Neural crest cell (in vitro differentiated cells): ENCODE measurements around the gene RANBP9. TPM values are rescaled to one million over a fixed set of nuclear protein-coding genes. Genes with fewer than 3 reads are reported as not detected.
A peak's percentile ranks its signal among the peaks of the same experiment; 100 is the strongest.

Experiments used
- DNase-seq: peaks from one replicate; pipeline ENCODE4 v3.0.0; 2021; ENCODE audit warnings: low read depth, mixed read lengths, low spot score
- H3K27ac Mint-ChIP-seq: one replicate; pipeline ENCODE4 v1.8.0; 2021; ENCODE audit warnings: mild to moderate bottlenecking, mixed read lengths; ENCODE audit not compliant: unreplicated experiment
- H3K27me3 Mint-ChIP-seq: 2 replicates; pipeline ENCODE4 v1.8.0; 2021; ENCODE audit warnings: low read depth, mild to moderate bottlenecking, mixed read lengths
- H3K36me3 Mint-ChIP-seq: 2 replicates; pipeline ENCODE4 v1.8.0; 2021; ENCODE audit warnings: low read depth, mild to moderate bottlenecking, mixed read lengths
- H3K4me1 Mint-ChIP-seq: 2 replicates; pipeline ENCODE4 v1.8.0; 2021; ENCODE audit warnings: mixed read lengths
- H3K4me3 Mint-ChIP-seq: one replicate; pipeline ENCODE4 v1.8.0; 2021; ENCODE audit warnings: mild to moderate bottlenecking, mixed read lengths
- H3K9me3 Mint-ChIP-seq: 2 replicates; pipeline ENCODE4 v1.8.0; 2021; ENCODE audit warnings: mixed read lengths
- total RNA-seq: library from RNA; stranded (reverse); gene quantifications from 2 replicates; pipeline ENCODE4 v1.2.1, GENCODE V29; 2021
- TF ChIP-seq, protein P1 (sequence below): fragments of 200-600 bp; sonication (generic); conservative IDR thresholded peaks from 2 replicates; pipeline ENCODE4 v1.5.0; 2021; ENCODE audit warnings: antibody characterized with exemption, mild to moderate bottlenecking

RANBP9 gene
- total RNA-seq, 1 donor from 2014 or later, result 41.2 TPM

DNA sequence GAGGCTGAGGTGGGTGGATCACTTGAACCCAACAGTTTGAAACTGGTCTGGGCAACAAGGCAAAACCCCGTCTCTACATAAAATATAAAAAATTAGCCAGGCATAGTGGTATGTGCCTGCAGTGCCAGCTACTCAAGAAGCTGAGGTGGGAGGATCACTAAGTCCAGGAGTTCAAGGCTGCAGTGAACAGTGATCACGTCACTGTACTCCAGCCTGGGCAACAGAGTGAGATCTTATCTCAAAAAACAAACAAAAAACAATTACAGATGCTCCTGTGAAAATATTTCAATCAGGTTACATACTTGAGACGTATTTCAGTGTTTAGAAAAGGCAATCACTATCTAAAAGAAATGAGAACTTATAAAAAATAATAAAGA is 33.8 kb downstream of the RANBP9 start:
- peaks cover 10% of the 10 kb centered on the region for H3K4me1 Mint-ChIP-seq
- TF ChIP-seq, protein P1, sequence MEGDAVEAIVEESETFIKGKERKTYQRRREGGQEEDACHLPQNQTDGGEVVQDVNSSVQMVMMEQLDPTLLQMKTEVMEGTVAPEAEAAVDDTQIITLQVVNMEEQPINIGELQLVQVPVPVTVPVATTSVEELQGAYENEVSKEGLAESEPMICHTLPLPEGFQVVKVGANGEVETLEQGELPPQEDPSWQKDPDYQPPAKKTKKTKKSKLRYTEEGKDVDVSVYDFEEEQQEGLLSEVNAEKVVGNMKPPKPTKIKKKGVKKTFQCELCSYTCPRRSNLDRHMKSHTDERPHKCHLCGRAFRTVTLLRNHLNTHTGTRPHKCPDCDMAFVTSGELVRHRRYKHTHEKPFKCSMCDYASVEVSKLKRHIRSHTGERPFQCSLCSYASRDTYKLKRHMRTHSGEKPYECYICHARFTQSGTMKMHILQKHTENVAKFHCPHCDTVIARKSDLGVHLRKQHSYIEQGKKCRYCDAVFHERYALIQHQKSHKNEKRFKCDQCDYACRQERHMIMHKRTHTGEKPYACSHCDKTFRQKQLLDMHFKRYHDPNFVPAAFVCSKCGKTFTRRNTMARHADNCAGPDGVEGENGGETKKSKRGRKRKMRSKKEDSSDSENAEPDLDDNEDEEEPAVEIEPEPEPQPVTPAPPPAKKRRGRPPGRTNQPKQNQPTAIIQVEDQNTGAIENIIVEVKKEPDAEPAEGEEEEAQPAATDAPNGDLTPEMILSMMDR, result no peak
- DNase-seq, result no peak
- H3K36me3 Mint-ChIP-seq, result peaks cover 31% of the 10 kb centered on the region
- H3K4me3 Mint-ChIP-seq, result no peak overlapping the region
- no peak overlapping the region for H3K27ac Mint-ChIP-seq
- peaks cover 6% of the 10 kb centered on the region for H3K9me3 Mint-ChIP-seq
- H3K27me3 Mint-ChIP-seq, result no peaks in the 10 kb centered on the region

DNA sequence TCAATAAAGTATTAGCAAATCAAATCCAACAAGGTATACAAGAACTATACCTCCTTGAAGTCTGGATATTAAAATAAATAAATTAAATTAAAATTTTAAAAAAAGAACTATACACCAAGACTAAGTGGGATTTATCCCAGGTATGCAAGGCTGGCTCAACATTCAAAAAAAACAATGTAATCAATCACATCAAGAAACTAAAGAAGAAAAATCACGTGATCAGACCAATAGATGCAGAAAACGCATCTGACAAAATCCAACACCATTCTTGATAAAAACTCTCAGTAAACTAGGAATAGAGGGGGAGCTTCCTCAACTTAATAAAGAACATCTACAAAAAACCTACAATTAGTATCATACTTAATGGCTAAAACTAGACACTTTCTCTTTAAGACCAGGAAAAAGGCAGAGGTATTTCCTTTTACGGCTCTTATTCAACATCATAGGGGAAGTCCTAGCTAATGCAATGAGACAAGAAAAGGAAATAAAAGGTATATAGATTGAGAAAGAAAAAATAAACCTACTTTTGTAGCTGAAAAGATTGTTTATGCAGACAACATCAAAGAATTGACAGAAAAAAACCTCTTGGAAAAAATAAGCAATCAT is 35.0 kb downstream of the RANBP9 start:
- Mint-ChIP-seq H3K36me3 (peaks cover 29% of the 10 kb centered on the region), H3K4me1 (peaks cover 10% of the 10 kb centered on the region), H3K4me3 (no peak overlapping the region), H3K9me3 (peaks cover 6% of the 10 kb centered on the region), H3K27me3 (no peaks in the 10 kb centered on the region), H3K27ac (no peak overlapping the region)
- no peak for DNase-seq
- TF ChIP-seq, protein P1, result no peak

DNA sequence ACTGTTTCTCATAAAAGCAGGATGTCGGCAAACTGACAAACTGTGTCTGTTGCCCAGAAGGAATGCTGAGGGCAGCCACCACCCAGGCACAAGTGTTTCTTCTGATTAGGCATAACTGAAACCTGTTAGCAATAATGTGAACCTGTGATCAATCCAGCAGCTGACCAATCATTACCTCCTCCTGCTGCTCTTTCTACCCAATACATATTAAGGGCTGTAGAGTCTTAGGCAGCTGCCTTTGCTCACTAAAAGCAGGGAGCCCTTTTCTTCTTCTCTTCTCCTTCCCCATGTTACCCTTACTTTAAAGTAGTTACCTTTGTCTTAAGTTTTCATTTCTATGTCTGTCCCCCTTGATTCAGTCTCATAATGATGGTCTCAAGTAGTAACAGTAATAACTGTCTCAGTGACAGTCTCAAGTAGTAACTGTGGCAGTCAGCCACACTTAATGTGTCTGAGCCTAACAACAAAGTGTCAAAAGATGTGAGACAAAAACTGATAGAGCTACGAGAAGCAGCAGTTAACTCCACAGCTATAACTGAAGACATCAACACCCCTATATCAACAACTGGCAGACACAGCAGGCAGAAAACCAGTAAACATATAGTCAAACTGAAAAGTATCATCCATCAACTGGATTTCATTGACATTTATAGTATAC is 37.0 kb downstream of the RANBP9 start:
- H3K27ac Mint-ChIP-seq, result no peak overlapping the region
- peaks cover 23% of the 10 kb centered on the region for H3K36me3 Mint-ChIP-seq
- no peak overlapping the region for H3K4me3 Mint-ChIP-seq
- H3K9me3 Mint-ChIP-seq, result peaks cover 6% of the 10 kb centered on the region
- DNase-seq, result no peak
- TF ChIP-seq, protein P1, result no peak
- peaks cover 10% of the 10 kb centered on the region for H3K4me1 Mint-ChIP-seq
- no peaks in the 10 kb centered on the region for H3K27me3 Mint-ChIP-seq

DNA sequence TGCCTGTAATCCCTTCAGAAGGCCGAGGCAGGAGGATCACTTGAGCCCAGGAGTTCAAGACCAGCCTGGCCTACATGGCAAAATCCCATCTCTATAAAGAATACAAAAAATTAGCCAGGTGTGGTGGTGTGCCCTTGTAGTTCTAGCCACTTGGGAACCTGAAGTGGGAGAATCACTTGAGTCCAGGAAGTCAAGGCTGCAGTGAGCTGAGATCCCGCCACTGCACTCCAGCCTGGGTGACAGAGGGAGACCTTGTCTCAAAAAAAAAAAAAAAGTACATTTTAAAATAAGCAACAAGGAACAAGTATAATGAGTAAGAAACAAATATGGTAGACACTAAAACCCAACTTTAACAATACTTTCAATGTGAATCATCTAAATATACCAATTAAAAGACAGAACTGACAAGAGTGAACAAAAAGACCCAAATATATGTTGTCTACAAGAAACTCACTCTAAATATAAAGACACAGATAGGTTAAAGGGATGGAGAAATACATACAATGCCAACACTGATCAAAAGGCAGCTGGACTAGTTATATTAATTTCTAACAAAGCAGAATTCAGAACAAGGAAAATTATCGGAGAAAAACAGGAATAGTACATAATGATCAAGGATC is 37.7 kb downstream of the RANBP9 start:
- Mint-ChIP-seq H3K27ac (no peak overlapping the region), H3K27me3 (no peaks in the 10 kb centered on the region), H3K4me3 (no peak overlapping the region), H3K9me3 (peaks cover 9% of the 10 kb centered on the region), H3K4me1 (peaks cover 10% of the 10 kb centered on the region), H3K36me3 (peaks cover 24% of the 10 kb centered on the region)
- TF ChIP-seq, protein P1, result no peak
- DNase-seq, result no peak

DNA sequence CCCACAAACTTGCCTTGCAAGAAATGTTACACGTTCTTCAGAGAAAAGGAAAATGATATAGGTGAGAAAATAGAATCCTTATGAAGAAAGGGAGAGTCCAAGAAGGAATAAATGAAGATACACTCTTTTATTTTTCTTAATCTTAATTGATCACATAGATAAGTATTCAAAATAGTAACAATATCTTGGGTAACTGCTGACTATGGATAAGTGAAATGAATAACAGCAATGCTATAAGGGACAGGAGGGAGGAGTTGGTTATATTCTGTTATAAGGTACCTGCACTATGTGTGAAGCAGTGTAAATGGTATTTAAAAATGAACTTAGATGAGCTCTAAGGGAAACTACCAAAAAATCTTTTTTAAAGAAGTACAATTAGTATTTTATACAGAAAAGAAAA is 38.3 kb downstream of the RANBP9 start:
- peaks cover 24% of the 10 kb centered on the region for H3K36me3 Mint-ChIP-seq
- peaks cover 9% of the 10 kb centered on the region for H3K9me3 Mint-ChIP-seq
- peak overlapping the region; percentile 37 for H3K27ac Mint-ChIP-seq
- no peak for DNase-seq
- TF ChIP-seq, protein P1, result no peak
- no peak overlapping the region for H3K4me3 Mint-ChIP-seq
- no peaks in the 10 kb centered on the region for H3K27me3 Mint-ChIP-seq
- H3K4me1 Mint-ChIP-seq, result peaks cover 13% of the 10 kb centered on the region
